A172 (cell line): ENCODE data around the gene PSMD12. TPM values are rescaled to one million over a fixed set of nuclear protein-coding genes. Genes with fewer than 3 reads are reported as not detected.
"Not testable (repeated sequence)": the region's sequence is repeated elsewhere in the genome, so short reads cannot be mapped to it uniquely, and the experiment has no call there.

Experiments used
- DNase-seq: peaks from one replicate; pipeline ENCODE4 v3.0.0-alpha.2; 2015; ENCODE audit warnings: low spot score
- total RNA-seq: library from RNA; depleted of rRNA; stranded (reverse); fragments of >200 nt; shearing (Covaris generic); gene quantifications from 2 replicates; pipeline ENCODE4 v1.2.3, GENCODE V29; 2014; rRNA removed

Gene PSMD12
- 58.1 and 59.4 TPM in 2 replicates for total RNA-seq

DNA sequence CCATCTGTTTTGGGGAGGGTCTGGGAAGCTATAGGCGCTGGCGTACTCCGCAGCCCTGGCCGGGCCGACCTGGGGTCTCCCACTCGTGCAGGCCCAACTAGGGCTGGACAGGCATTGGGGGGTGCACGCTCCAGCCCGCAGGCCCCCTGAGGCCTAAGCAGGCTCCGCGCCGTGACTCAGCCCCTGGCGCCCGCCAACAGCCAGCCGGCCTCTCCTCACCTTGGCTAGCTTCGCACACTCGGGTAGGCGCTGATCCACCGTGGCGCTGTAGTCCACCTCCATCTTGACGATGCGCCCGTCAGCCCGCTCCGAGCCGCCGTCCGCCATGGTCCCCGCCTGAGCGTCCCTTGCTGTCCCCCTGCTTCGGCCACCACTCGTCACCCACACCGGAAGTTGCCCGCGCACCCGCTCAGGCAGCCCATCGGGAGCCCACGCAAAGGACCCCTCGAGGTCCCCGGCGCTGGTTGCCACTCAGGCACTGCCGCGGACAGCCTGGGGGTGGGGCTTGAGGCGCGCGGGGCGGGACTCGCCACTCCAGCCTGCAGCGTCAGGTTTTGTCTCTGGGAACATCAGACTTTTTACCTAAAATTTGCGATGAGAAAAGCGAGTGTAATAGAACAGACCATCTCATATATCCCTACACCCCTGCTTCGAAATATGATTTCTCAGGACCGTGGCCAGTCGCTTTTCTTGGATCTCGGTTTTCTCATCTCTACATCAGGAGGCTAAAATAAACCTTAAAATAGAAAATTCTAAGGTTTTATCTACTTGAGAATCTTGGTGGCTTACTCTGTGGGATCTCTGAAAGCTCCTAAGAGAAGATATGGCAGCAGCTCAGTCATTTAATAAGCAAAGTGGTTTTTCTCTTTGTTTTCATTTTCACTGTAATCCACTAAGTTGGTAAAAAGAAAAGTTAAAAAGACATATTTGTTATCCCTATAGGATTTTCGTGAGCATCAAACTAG, at the start of gene PSMD12:
Gene PSMD12 (minus strand): TSS at position 385 of the 965 bp plus-strand sequence. CDS start 58 bp downstream, at position 327.
- DNase-seq = peak; percentile 82

DNA sequence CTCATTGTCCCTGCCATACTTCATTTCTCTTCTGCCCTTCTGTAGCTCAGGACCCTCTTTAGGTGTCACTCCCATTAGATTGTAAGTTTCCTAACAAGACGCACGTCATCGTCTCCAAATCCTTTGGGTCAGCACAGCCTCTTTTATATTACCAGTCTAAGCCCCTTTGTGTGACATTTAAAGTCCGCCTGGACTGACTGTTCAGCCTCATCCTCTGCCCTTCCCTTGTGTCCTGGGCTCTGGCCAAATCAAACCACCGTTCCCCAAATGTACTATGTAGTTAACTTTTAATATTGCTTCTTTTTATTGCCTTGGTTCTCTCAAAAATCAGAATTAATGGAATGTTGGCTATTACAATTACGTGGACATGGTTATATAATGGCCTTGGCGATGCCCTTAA, 48.9 kb upstream of the PSMD12 start:
- DNase-seq = no peak

DNA sequence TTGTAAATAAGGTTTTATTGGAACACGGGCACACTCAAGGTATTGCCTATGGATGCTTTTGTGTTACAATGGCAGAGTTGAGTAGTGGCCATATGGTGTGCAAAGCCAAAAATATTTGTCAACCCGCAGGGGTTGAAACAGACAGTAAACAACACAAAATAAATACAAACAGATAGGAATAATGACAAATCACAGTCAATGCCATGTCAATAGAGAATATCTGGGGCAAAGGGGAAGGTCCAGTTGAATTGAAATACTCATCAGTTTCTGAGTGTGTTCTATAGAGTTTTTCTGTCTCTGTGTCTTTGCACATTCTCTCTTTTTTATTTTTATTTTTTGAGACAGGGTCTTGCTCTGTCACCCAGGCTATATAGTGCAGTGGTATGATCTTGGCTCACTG, 48.2 kb upstream of the PSMD12 start:
- no peak for DNase-seq

DNA sequence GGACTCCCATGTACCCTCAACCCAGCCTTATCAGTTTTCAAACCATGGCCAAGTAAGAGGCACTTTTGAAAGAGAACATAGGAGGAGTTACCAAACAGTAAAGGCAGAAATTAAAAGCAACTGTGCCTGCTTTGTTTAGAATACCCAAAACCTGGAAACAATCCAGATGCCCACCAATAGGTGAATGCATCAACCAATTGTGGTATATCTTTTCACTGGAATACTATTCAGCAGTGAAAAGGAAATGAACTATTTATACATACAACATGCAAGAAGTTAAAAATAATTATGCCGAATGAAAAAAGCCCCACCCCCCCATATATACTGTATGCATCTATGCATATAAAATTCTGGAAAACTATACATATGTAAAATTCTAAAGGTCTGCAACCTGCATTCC, 47.8 kb upstream of the PSMD12 start:
- DNase-seq = no peak

DNA sequence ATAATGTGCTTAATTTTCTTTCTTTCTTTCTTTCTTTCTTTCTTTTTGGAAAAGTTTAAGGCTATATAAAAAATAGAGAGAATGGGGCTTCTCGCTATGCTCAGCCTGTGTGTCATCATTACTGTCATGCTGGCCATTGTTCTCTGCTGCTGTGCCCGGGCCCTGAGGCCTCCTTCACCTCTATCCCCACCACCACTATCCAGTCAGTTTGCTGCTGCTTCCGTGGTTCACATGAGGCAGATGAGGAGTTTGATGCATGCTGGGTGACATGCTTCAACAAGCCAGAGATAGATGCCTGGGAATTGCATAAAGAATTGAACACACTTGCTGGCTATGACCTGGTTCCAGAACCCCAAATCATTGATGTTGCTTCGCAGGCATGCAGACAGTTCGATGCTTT, 47.0 kb upstream of the PSMD12 start:
- DNase-seq = no peak

DNA sequence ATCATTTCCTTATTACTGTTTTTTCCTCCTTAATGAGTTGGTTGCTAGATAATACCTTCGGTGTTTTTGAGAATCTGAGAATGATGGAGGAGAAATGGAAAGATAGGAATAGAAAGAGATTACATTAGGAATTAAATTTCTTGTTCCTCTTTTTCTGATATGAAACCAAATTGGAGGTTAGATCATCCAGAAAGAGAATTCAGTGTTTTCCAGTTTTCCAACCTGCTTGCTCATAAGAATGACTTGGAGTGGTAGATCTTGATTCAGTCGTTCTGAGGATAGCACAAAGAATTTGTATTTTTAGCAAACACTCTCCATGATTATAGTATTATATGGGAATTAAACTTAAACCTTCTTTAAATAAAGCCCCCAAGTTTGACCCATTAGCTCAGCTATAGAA, 46.6 kb upstream of the PSMD12 start:
- DNase-seq = no peak

DNA sequence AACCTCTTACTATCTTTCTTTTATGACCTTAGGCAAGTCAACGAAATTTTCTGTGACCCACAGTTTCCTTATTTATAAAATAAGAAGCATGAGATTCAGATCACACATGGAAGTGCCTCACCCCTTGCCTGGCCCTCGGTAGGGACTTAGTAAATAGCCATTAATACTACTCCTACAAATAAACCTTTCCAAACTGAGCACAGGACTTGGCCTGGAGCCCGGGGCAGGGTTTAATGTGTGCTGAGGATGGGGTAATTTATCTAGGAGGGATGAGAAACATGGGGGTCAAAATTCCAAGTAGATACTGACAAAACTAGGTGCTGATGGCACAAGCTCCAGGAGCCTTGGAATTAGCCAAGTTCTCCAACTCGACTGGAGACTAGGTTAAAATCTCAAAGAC, 45.7 kb upstream of the PSMD12 start:
- no peak for DNase-seq

DNA sequence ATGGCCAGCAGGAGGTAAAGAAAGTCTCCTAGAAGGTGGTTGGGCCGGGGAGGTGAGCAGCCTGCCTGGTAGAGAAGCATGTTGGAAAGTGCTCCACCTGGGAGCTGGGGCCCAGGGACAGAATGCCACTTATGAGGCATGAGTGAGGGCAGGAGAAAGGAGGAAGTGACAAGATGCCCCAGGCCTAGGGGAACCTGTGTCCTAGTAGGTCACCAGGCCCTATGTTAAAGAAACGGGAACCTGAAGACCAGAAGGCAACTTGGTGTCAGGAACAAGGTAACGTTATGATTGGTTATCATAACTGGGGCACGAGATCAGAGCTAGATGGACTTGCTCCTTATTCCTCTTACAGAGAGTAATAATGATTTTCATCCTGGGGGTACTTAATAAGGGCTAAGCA, 45.0 kb upstream of the PSMD12 start:
- DNase-seq = no peak

DNA sequence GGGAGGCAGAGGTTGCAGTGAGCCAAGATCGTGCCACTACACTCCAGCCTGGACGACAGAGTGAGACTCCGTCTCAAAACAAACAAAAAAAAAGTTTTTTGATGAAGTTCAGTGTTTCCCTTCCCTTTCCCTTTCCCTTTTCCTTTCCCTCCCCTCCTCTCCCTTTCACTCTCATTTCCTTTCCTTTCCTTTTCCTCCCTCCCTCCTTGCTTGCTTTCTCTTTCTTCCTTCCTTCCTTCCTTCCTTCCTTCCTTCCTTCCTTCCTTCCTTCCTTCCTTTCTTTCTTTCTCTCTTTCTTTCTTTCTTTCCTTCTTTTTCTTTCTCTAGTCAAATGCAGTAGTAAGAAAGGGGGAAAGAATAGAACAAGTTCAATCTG, 42.1 kb upstream of the PSMD12 start:
- DNase-seq = not testable (repeated sequence)

DNA sequence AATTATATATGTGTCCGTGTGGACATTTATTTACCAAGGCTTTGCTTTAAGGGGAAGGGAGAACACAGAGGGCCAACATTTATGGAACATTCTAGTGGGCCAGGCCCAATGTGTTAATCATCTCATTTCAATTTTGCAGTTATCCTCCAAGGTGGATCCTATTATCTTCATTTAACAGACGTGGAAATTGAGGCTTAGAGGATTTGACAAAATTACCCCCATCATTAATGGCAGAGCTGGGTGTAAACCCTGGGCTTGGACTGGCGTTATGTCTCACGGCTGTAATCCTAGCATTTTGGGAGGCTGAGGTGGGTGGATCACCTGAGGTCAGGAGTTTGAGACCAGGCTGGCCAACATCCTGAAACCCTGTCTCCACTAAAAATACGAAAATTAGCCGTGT, 37.1 kb upstream of the PSMD12 start:
- DNase-seq = no peak

DNA sequence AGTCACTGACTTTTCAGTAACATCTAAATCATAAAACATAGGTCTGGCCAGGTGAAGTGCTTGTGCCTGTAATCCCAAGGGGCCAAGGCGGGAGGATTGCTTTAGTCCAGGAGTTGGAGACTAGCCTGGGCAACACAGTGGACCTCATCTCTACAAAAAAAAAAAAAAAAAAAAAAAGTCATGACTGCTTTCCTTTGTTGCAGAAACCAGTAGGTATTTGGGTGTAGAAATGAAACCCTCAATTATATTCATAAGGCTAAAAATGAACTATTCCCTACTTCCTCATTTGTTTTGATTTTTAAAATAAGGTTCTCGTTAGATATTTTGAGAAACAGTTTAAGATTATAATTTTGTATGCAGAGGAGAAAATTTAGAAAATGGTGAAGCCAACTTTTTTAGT, 36.7 kb upstream of the PSMD12 start:
- DNase-seq = no peak

DNA sequence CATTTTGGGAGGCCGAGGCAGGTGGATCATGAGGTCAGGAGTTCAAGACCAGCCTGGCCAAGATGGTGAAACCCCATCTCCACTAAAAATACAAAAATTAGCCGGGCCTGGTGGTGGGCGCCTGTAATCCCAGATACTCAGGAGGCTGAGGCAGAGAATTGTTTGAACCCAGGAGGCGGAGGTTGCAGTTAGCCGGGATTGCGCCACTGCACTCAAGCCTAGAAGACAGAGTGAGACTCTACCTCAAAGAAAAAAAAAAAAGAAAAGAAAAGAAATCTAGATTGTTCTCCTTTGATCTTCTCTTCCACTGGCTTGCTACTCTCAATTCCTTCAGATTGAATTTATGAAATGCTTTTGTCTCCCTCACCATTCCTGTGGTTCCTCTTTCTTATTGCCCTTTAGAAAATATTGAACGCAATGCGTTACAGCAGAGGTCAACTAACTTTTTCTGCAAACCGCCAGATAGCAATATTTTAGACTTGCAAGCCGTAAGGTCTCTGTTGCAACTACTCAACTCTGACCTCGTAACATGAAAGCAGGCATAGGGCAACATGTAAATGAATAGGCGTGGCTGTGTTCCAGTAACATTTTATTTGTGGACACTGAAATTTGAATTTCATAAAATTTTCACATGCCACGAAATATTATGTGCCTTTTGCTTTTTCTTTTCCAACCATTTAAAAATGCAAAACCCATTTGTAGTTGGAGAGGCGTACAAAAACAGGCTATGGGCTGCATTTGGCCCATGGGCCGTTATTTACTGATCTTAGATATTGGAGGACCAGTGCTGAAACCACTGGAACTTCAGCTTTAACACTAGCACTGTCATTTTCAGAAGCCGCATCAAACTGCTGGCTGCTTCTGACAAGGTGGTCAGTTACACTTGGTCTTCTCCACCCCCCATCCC, 35.5 kb upstream of the PSMD12 start:
- DNase-seq = no peak

DNA sequence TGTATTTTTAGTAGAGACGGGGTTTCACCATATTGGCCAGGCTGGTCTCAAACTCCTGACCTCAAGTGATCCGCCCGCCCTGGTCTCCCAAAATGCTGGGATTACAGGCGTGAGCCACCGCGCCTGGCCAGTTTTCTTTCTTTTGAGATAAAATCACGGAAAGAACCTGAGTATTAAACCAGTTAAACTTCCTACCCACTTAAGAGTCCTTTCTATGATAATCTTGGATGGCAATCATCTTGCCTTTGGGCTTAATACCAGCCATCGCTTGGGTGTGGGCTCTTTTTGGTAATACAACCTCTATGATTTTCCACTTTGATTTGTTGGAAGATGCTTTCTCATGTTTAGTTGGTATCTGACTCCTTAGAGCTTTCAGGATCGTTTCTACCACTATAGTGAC, 34.7 kb upstream of the PSMD12 start:
- no peak for DNase-seq

DNA sequence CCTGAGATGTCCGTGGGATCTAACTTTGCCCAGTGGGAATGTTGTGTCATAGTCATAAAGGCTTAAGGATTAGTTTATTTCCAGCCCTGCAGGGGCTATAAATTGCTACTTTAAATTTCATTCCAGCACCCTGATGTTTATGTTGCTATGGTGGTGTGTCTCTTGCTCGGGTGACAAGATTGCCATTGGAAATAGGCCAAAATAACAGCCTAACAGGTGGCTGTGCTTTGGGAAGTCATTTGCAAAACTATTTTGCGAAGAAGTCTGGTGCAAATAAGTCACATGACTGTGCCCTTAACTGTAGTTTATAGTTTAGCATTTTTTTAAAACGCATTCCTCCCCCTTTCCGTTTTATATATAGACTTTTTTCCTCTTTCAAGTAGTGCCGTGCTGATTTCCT, 33.8 kb upstream of the PSMD12 start:
- DNase-seq = no peak

DNA sequence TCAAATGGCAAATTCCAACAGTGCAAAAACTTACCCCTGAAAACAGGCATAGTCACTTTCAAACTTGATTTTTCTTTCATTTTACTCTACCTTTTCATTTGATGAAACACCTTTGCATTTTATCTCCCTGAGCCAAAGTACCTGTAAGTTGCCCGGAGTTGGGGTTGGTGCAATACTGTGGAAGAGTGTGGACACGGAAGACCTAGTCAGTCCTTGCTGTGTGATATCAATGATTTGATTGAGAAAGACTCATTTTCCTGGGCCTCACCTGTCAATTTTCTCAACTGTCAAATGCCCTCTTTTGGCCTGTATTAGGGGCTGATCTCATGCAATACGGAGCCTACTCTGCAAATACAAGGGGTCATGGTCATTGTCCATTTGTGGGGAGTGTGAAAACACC, 33.3 kb upstream of the PSMD12 start:
- DNase-seq = no peak

DNA sequence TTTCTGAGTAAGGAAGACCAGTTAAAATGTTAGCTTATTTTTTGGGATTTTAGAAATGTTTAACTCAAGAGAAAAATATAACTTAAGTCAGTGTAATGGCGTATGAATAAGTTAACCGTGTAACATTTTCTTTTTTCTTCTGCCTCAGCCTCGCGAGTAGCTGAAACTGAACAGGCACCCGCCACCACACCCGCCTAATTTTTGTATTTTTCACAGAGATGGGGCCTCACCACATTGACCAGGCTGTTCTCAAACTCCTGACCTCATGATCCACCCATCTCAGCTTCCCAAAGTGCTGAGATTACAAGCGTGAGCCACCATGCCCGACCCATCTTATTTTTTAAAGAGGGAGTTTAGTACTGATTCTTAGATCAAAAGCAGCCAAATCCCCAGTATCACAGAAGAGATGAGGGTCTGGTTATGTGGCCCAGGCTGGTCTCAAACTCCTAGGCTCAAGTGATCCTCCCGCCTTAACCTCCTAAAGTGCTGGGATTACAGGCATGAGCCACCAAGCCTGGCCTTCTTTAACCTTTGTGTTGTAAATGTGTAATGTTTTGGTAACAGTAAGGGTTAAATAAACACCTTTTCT, 27.5 kb upstream of the PSMD12 start:
- DNase-seq = no peak

DNA sequence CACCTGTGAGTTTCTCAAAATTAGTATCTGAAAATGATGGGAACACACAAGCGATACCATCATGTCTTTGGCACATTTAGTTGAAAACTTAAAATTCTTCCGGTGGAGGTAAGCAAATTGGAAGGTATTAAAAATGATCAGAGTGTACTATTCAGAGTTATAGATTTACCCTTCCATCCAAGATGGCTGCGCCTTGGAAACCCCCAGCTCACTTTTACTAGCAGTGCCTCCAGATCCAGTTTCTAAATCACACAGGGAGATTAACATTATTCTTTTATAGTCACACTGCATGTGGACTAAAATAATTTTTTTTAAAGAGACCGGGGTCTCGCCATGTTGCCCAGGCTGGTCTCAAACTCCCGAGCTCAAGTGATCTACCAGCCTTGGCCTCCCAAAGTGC, 25.7 kb upstream of the PSMD12 start:
- no peak for DNase-seq

DNA sequence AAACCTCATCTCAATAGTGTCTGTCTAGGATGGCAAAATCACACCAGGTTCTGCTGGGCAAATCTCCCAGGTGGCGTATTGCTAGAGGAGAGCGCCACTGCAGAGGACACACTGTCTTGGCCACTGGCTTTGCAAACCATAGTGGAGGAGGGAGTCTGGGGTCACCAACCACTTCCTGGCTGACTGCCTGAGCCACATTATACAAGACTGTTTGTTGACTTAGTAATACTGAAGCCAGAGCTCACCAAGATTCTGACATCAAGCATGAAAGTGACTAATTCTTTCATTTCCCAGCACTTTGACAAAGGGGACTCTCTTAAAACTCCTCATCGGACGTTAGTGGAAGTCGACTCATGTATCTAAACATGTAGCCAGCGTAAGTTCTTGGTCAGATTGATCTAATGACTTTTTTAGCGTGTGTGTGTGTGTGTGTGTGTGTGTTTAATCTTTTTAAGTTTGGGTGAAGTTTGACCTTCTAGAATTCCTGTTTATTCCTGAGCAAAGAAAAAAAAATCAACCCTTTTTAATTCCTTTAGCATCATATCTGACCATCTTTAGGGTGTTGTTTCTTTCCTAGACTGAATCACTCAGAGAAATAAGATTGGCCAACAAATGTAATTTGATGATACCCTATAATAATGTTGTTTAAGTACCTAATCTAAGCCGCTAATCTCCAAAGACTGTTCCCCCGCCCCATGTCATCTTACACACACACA, 24.4 kb upstream of the PSMD12 start:
- DNase-seq = peak; percentile 96

DNA sequence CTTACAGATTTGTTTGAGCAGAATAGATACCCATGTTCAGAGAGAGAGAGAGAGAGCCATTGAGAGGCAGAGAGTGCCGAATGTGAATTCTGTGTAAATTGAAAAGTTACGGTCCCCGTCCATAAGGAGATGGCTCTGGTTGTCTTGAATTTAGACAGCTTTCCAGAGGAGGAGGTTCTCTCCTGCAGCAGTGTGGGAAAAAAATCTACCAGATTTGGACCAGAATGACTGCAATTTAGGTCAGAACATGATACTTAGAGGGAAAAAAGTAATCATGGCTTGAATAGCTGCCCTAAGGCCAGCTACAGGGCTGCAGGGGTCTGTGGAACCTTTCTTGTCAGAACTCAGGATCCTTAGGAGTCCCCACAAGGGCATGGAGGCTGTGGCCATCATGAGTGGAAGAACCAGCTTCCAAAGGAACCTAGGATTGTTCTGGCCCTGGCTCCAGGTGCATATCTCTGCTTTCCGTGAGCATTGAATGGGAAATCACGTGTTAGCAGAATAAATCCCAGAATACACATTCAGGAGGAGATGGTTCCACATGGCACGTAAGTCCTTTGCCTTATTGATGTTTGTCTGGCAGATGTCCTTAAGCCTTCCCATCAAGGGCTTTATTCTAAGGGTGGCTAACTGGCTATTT, 23.7 kb upstream of the PSMD12 start:
- no peak for DNase-seq

DNA sequence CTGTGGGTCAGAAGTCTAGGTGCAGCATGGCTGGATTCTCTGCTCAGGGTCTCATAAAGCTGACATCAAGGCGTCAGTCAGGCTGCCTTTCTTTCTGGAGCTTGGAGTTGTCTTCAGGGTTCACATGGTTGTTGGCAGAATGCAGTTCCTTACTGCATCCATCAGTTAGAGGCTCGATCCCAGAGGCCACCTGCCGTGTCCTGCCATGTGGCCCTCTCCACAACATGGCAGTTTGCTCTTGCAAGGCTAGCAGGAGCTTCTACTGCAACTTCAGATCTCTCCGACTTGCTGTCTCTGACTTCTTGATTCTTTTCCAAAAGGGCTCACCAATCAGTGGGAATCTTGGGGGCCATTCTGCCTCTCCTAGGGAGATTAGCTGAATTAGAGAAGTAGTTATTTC, 22.6 kb upstream of the PSMD12 start:
- DNase-seq = no peak

DNA sequence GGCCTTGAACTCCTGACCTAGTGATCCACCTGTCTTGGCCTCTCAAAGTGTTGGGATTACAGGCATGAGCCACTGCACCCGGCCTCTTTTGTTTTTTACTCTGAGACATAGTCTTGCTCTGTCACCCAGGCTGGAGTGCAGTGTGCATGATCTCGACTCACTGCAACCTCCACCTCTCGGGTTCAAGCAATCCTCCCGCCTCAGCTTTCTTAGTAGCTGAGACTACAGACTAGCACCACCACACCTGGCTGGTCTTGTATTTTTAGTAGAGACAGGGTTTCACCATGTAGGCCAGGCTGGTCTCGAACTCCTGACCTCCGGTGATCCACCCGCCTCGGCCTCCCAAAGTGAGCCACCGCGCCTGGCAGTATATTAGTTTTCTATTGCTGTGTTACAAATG, 22.2 kb upstream of the PSMD12 start:
- not testable (repeated sequence) for DNase-seq
